Left cardiac atrium (tissue), 4 donors: ENCODE measurements around the gene TNFRSF18. TPM values are rescaled to one million over a fixed set of nuclear protein-coding genes. Genes with fewer than 3 reads are reported as not detected.
A peak's percentile ranks its signal among the peaks of the same experiment; 100 is the strongest.

Experiments
- ATAC-seq, 2 donors: fragments of 200-7000 bp; cut with Tn5 transposase; one replicate each; pipeline ENCODE4 v1.9.1; 2020; ENCODE audit warnings: mild to moderate bottlenecking in 2 of 2, moderate library complexity in 2 of 2
- DNase-seq: peaks from one replicate; pipeline ENCODE4 v3.0.0-alpha.2; 2020
- intact Hi-C, 2 donors: fragments of 100-400 bp; cut with DNase I; formaldehyde crosslinking; loops; one replicate each; pipeline versions ENCODE4 v1.14.1 to v1.15.1; 2022 to 2023
- total RNA-seq, 2 donors: library from RNA; stranded (reverse); fragmentation: NEBNext Ultra II Directional; extraction: Animal tissue kit (Norgen Biotek cat#: 25700); gene quantifications; one replicate each; pipeline ENCODE4 v1.2.1, GENCODE V29; 2021
- donor health status: DM: no; HTN: yes; CAD: no.
- donor health status: DM: no; HTN: yes; CAD: no; lungs with severe emphysema.
- donor health status: DM: yes; HTN: yes; CAD: no.
- donor health status: Dilated cardiomyopathy.

The TNFRSF18 gene
- total RNA-seq, 2 donors from 2014 or later = 0.44 TPM; not detected in 1

GRCh38 chr1:1242461-1243265 lies 36.3 kb upstream of the TNFRSF18 start:
- no peak for DNase-seq
- ATAC-seq = no peak
- intact Hi-C loops = no loop called here

GRCh38 chr1:1241588-1242219 lies 35.3 kb upstream of the TNFRSF18 start:
- DNase-seq = no peak
- intact Hi-C loops = no loop called here
- ATAC-seq = no peak

- DNase-seq (no peak), ATAC-seq (peak in 1 of 2 donors; percentile 11)
- intact Hi-C loops = no loop called here
These were observed 34.6 kb upstream of the TNFRSF18 start for GRCh38 chr1:1240822-1241587.

- ATAC-seq = no peak
- intact Hi-C loops = no loop called here
These were observed 33.9 kb upstream of the TNFRSF18 start for GRCh38 chr1:1240348-1240732.

GRCh38 chr1:1239614-1240347 lies 33.4 kb upstream of the TNFRSF18 start:
- DNase-seq (no peak), ATAC-seq (no peak)
- intact Hi-C loops = no loop called here

More at GRCh38 chr1:1240348-1240732, 33.9 kb upstream of the TNFRSF18 start:
- no peak for DNase-seq

GRCh38 chr1:1239227-1239613 lies 32.8 kb upstream of the TNFRSF18 start:
- ATAC-seq (no peak), DNase-seq (no peak)
- intact Hi-C loops = no loop called here

- ATAC-seq (no peak), DNase-seq (no peak)
- intact Hi-C loops = no loop called here
These were observed 32.3 kb upstream of the TNFRSF18 start for GRCh38 chr1:1238702-1239178.

- no peak for DNase-seq
- intact Hi-C loops = no loop called here
- no peak for ATAC-seq
These were observed 31.7 kb upstream of the TNFRSF18 start for GRCh38 chr1:1237874-1238701.

- intact Hi-C loops = no loop called here
- DNase-seq (no peak), ATAC-seq (no peak)
These were observed 30.8 kb upstream of the TNFRSF18 start for GRCh38 chr1:1236945-1237873.

- ATAC-seq = no peak
- intact Hi-C loops = no loop called here
- no peak for DNase-seq
These were observed 29.9 kb upstream of the TNFRSF18 start for GRCh38 chr1:1236176-1236763.

- DNase-seq = no peak
- intact Hi-C loops = no loop called here
- no peak for ATAC-seq
These were observed 28.8 kb upstream of the TNFRSF18 start for GRCh38 chr1:1235016-1235744.

- intact Hi-C loops = loop anchor here in 1 of 2 donors (5.0 kb wide), 1 partner anchor 117 kb away; the partner anchor contains the start of gene C1orf159
- DNase-seq (no peak), ATAC-seq (no peak)
These were observed 27.9 kb upstream of the TNFRSF18 start for GRCh38 chr1:1234180-1234808.

GRCh38 chr1:1233567-1233892 lies 27.1 kb upstream of the TNFRSF18 start:
- no peak for ATAC-seq
- no peak for DNase-seq
- intact Hi-C loops = loop anchor here in 1 of 2 donors (5.0 kb wide), 1 partner anchor 116 kb away; the partner anchor contains the start of gene C1orf159

- no peak for DNase-seq
- ATAC-seq = no peak
- intact Hi-C loops = loop anchor here in 1 of 2 donors (5.0 kb wide), 1 partner anchor 116 kb away; the partner anchor contains the start of gene C1orf159
These were observed 26.6 kb upstream of the TNFRSF18 start for GRCh38 chr1:1232796-1233566.
